A673 (cell line): ENCODE data around the gene NOP16. TPM values are rescaled to one million over a fixed set of nuclear protein-coding genes. Genes with fewer than 3 reads are reported as not detected.

Experiments
- BruUV-seq: library from RNA; stranded (reverse); fragments of 400-500 nt; replicated peaks from 2 replicates; lab custom pipeline; 2021; lab: Mats Ljungman, UMichigan
- CTCF ChIA-PET: fragments of 300-600 bp; sonication (Branson Sonifier 250); formaldehyde crosslinking; loops from one replicate; lab custom pipeline; 2022; ENCODE audit warnings: antibody characterized with exemption; lab: Charles Lee
- POLR2A ChIA-PET: fragments of 300-600 bp; sonication (Branson Sonifier 250); formaldehyde crosslinking; loops from one replicate; lab custom pipeline; 2022; ENCODE audit warnings: antibody characterized with exemption; ENCODE audit not compliant: low non-redundant PET; lab: Charles Lee
- DNase-seq: peaks from one replicate; pipeline ENCODE4 v3.0.0-alpha.2; 2015; ENCODE audit warnings: low spot score
- H3K27ac ChIP-seq: fragments of 200-600 bp; sonication (generic); 2 replicates; pipeline ENCODE4 v1.5.1; 2016; ENCODE audit warnings: mixed run types, low read depth, mild to moderate bottlenecking, mixed read lengths, antibody characterized with exemption, low read length; ENCODE audit not compliant: poor library complexity, severe bottlenecking
- H3K27me3 ChIP-seq: fragments of 200-600 bp; sonication (generic); replicated peaks from 2 replicates; pipeline ENCODE4 v1.6.1; 2017; ENCODE audit warnings: mixed run types, low read depth, mild to moderate bottlenecking, mixed read lengths, antibody characterized with exemption, low read length; ENCODE audit not compliant: insufficient read depth, poor library complexity
- H3K36me3 ChIP-seq: fragments of 200-600 bp; sonication (generic); 2 replicates; pipeline ENCODE4 v1.6.1; 2016; ENCODE audit warnings: mixed run types, mild to moderate bottlenecking, mixed read lengths, antibody characterized with exemption, low read length; ENCODE audit not compliant: insufficient read depth, poor library complexity, severe bottlenecking
- H3K4me1 ChIP-seq: fragments of 200-600 bp; sonication (generic); 2 replicates; pipeline ENCODE4 v1.6.1; 2017; ENCODE audit warnings: mixed run types, mild to moderate bottlenecking, mixed read lengths, antibody characterized with exemption, low read length; ENCODE audit not compliant: insufficient read depth, poor library complexity, severe bottlenecking
- H3K4me3 ChIP-seq: fragments of 200-600 bp; sonication (generic); 2 replicates; pipeline ENCODE4 v1.5.1; 2016; ENCODE audit warnings: low read depth, mixed run types, mild to moderate bottlenecking, mixed read lengths, low read length; ENCODE audit not compliant: poor library complexity, severe bottlenecking
- H3K9me3 ChIP-seq: fragments of 200-600 bp; sonication (generic); 2 replicates; pipeline ENCODE4 v1.6.1; 2016; ENCODE audit warnings: mixed run types, low read depth, mild to moderate bottlenecking, mixed read lengths, antibody characterized with exemption, low read length; ENCODE audit not compliant: poor library complexity, severe bottlenecking
- EZH2 ChIP-seq: fragments of 200-600 bp; sonication (generic); IDR thresholded peaks from 2 replicates; pipeline ENCODE4 v1.6.1; 2017; ENCODE audit warnings: borderline replicate concordance, low read depth, mild to moderate bottlenecking, mixed read lengths, antibody characterized with exemption, low read length; ENCODE audit not compliant: poor library complexity, severe bottlenecking
- intact Hi-C: fragments of 100-400 bp; cut with micrococcal nuclease; formaldehyde crosslinking; loops from one replicate; pipeline ENCODE4 v1.10.0; 2022; ENCODE audit not compliant: unreplicated experiment
- total RNA-seq: library from RNA; stranded (reverse); gene quantifications from 2 replicates; pipeline ENCODE4 v1.2.3, GENCODE V29; 2021
- TF ChIP-seq, protein P1 (sequence below): fragments of 300-800, 200-600 bp; sonication (generic); conservative IDR thresholded peaks from 2 replicates; pipeline ENCODE4 v1.5.1; 2017; ENCODE audit warnings: low read depth, mild to moderate bottlenecking, antibody characterized with exemption, low read length, moderate library complexity, mixed read lengths

Gene NOP16
- total RNA-seq, 1 experiment from 2014 or later, result 66.0 TPM

DNA sequence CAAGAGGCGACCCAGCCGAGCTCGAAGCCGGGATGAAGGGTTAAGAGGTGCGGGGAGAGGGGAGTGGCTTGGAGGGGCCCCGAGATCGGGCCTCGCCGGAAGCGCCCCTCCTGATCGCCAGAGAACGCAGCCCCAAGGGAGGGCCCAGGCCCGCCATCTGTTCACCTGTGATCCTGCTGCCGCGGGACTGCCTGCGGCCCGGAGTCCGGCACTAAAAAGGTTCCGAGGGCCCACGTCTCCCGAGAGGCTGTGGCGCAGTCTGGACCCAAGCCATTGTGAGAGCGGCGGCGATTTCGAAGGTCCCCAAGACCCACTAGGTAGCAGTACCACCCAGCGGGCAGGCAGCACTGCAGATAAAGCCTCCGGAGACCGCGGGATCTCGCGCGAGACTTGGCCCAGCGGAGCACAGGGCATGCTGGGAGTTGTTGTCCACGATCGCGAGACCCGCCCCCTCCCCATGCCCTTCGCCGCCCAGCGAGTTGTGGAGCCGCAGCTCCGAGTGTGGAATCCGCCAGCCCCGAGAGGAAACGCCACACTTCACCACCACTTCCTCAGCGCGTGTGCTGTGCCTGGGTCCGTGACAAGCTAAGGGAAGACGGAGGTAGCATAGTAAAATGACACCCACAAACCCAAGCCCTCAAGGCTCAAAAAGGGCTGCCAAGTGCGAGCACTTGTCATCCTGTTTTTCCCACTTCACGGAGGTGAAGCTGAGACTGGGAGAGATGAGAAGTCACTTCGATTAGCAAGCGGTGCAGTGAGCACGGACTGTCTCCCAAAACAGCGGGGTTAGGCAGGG lies 26.8 kb downstream of the NOP16 start, which contains the start of gene KIAA1191:
KIAA1191 (minus strand) TSS at position 328 of the 796 bp plus-strand sequence. CDS start 2,256 bp downstream, outside the sequence.
- DNase-seq, result peak; percentile 91
- peak within 1 kb of the TSS; percentile 88 for H3K27ac ChIP-seq
- H3K9me3 ChIP-seq, result no peaks in the 10 kb centered on the region
- peak within 1 kb of the TSS; percentile 95 for H3K4me3 ChIP-seq
- no TSS peak for BruUV-seq
- POLR2A ChIA-PET, result interaction anchor here (0.6 kb wide), 1 partner anchor 156 kb away, joined by 3 read pairs; no protein-coding TSS in a partner anchor
- no peak for TF ChIP-seq EZH2
- TF ChIP-seq, protein P1, sequence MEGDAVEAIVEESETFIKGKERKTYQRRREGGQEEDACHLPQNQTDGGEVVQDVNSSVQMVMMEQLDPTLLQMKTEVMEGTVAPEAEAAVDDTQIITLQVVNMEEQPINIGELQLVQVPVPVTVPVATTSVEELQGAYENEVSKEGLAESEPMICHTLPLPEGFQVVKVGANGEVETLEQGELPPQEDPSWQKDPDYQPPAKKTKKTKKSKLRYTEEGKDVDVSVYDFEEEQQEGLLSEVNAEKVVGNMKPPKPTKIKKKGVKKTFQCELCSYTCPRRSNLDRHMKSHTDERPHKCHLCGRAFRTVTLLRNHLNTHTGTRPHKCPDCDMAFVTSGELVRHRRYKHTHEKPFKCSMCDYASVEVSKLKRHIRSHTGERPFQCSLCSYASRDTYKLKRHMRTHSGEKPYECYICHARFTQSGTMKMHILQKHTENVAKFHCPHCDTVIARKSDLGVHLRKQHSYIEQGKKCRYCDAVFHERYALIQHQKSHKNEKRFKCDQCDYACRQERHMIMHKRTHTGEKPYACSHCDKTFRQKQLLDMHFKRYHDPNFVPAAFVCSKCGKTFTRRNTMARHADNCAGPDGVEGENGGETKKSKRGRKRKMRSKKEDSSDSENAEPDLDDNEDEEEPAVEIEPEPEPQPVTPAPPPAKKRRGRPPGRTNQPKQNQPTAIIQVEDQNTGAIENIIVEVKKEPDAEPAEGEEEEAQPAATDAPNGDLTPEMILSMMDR, result no peak; the same call in 1 of the 2 replicates
- H3K36me3 ChIP-seq, result peaks cover 14% of the 10 kb centered on the region
- H3K4me1 ChIP-seq, result peaks cover 4% of the 10 kb centered on the region
- CTCF ChIA-PET, result interaction anchor here (0.7 kb wide), 1 partner anchor 632 kb away, joined by 3 read pairs; no protein-coding TSS in a partner anchor
- intact Hi-C loops, result loop anchor here (5.0 kb wide), 1 partner anchor 176 kb away; the partner anchor contains the start of gene RNF44
- no peaks in the 10 kb centered on the region for H3K27me3 ChIP-seq

DNA sequence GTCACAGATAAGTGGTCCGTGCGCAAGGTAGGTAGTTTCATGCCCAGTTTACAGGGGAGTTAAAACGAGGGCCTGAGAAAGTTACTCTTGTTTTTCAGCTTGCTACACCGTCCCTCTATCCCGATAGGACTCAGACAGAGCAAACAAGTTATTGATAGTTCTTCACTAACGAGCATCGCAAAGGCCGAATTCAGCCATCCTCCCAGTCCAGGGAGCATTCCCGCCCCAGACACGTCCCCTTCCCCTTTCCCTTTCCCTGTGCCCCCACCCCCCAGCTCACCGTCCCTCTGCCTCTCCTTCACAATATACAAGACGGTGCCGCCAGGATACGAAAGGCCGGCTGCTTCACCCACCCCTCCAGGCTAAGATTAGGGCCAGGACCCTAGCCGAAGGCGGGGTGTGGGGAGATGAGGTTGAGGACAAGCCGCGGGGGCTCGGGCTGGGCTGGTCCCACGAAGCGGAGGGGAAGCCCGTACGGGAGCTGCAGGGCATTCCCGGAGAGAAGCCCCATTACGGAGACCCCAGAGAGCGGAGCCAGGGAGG lies 27.4 kb downstream of the NOP16 start:
- H3K36me3 ChIP-seq, result peaks cover 14% of the 10 kb centered on the region
- TSS peak; percentile 47 for BruUV-seq
- H3K9me3 ChIP-seq, result no peaks in the 10 kb centered on the region
- intact Hi-C loops, result loop anchor here (5.0 kb wide), 1 partner anchor 176 kb away; the partner anchor contains the start of gene RNF44
- no peaks in the 10 kb centered on the region for H3K27me3 ChIP-seq
- H3K4me3 ChIP-seq, result peak overlapping the region; percentile 95
- DNase-seq, result peak; percentile 7
- peak overlapping the region; percentile 88 for H3K27ac ChIP-seq
- H3K4me1 ChIP-seq, result peaks cover 4% of the 10 kb centered on the region
- TF ChIP-seq, protein P1, result no peak
- no peak for TF ChIP-seq EZH2
- ChIA-PET CTCF (no interaction called here), POLR2A (no interaction called here)

DNA sequence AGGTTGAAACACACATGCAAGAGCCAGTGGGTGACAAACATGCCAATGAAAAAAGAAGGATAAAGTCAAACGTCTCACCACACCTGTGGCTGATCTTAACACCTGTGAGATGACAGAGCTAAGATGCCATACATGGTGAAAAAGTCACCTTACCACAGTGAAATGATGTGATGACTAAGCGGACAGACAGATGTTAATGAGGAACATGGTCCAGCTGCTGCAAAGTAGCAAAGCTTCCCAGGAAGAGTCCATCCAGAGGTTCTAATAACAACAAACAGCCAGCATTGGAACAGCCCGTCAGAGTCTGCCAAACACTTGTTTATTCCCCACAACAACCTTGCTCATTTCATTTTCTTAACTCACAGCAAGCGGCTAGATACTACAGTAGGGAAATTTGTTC lies 28.7 kb downstream of the NOP16 start:
- no peak for TF ChIP-seq EZH2
- TF ChIP-seq, protein P1, result no peak
- intact Hi-C loops, result loop anchor here (5.0 kb wide), 1 partner anchor 178 kb away; the partner anchor contains the start of gene RNF44
- CTCF ChIA-PET, result no interaction called here
- Histone ChIP-seq H3K27ac (no peak overlapping the region), H3K9me3 (no peaks in the 10 kb centered on the region), H3K27me3 (no peaks in the 10 kb centered on the region), H3K4me1 (peaks cover 4% of the 10 kb centered on the region), H3K4me3 (no peak overlapping the region), H3K36me3 (peaks cover 14% of the 10 kb centered on the region)
- no peak for DNase-seq
- POLR2A ChIA-PET, result no interaction called here
- TSS peak; percentile 15 for BruUV-seq
